ENCODE measurements around the gene PAN2. TPM values are rescaled to one million over a fixed set of nuclear protein-coding genes. Genes with fewer than 3 reads are reported as not detected.
A peak's percentile ranks its signal among the peaks of the same experiment; 100 is the strongest.
"Not testable (repeated sequence)": the region's sequence is repeated elsewhere in the genome, so short reads cannot be mapped to it uniquely, and the experiment has no call there.

The PAN2 gene
- total RNA-seq, 4 donors from 2014 or later = 10.2 to 35.9 (median 14.9) TPM

- 61 to 85% methylated on average over 8 of the region's 8 CpGs for WGBS, 2 donors
- Histone ChIP-seq H3K36me3 (peaks cover 0 to 23% (median 4%) of the 10 kb centered on the region in 3 donors), H3K27me3 (no peaks in the 10 kb centered on the region), H3K27ac (peak overlapping the region in 3 of 4 donors; percentile 14 to 97 (median 42)), H3K9me3 (no peaks in the 10 kb centered on the region), H3K4me3 (no peak overlapping the region), H3K4me1 (peaks cover 26 to 89% (median 33%) of the 10 kb centered on the region in 3 donors)
- intact Hi-C loops (cut with DNase I) = no loop called here
- DNase-seq = no peak
- TF ChIP-seq POLR2A (IDR thresholded peaks at IDR 0.05) = no peak
- TF ChIP-seq CTCF (IDR thresholded peaks at IDR 0.05) = no peak
Observed at GRCh38 chr12:56297400-56297799, 36.4 kb downstream of the PAN2 start.

- Histone ChIP-seq H3K4me3 (no peak overlapping the region), H3K27me3 (no peaks in the 10 kb centered on the region), H3K27ac (peak overlapping the region in 1 of 4 donors; percentile 42), H3K36me3 (peaks cover 0 to 28% (median 4%) of the 10 kb centered on the region in 3 donors), H3K4me1 (peaks cover 34 to 89% (median 37%) of the 10 kb centered on the region in 3 donors), H3K9me3 (no peaks in the 10 kb centered on the region)
- intact Hi-C loops (cut with DNase I) = no loop called here
- WGBS, 2 donors = 58 to 71% methylated on average over 4 to 5 of the region's 5 CpGs
- no peak for TF ChIP-seq POLR2A (IDR thresholded peaks at IDR 0.05)
- no peak for TF ChIP-seq CTCF (IDR thresholded peaks at IDR 0.05)
- no peak for DNase-seq
Observed at GRCh38 chr12:56296295-56296694, 37.5 kb downstream of the PAN2 start.

GRCh38 chr12:56293795-56294194 is 40.0 kb downstream of the PAN2 start:
- TF ChIP-seq CTCF (IDR thresholded peaks at IDR 0.05) (no peak), POLR2A (IDR thresholded peaks at IDR 0.05) (no peak)
- 65 to 82% methylated on average over 3 to 5 of the region's 5 CpGs for WGBS, 2 donors
- no peak for DNase-seq
- Histone ChIP-seq H3K36me3 (peaks cover 0 to 53% (median 4%) of the 10 kb centered on the region in 3 donors), H3K27me3 (no peaks in the 10 kb centered on the region), H3K4me1 (peaks cover 26 to 86% (median 28%) of the 10 kb centered on the region in 3 donors), H3K9me3 (no peaks in the 10 kb centered on the region), H3K4me3 (no peak overlapping the region), H3K27ac (peak overlapping the region in 3 of 4 donors; percentile 10 to 42 (median 32))
- intact Hi-C loops (cut with DNase I) = no loop called here

- H3K9me3 ChIP-seq = no peaks in the 10 kb centered on the region
- peaks cover 0 to 75% (median 13%) of the 10 kb centered on the region in 3 donors for H3K36me3 ChIP-seq
- DNase-seq = no peak
- H3K27me3 ChIP-seq = no peaks in the 10 kb centered on the region
- no peak overlapping the region for H3K27ac ChIP-seq
- no peak overlapping the region for H3K4me3 ChIP-seq
- intact Hi-C loops (cut with DNase I) = no loop called here
- TF ChIP-seq POLR2A (IDR thresholded peaks at IDR 0.05) (no peak), CTCF (IDR thresholded peaks at IDR 0.05) (no peak)
- 82 to 96% methylated on average over 3 of the region's 3 CpGs for WGBS, 2 donors
- peaks cover 22 to 50% (median 22%) of the 10 kb centered on the region in 3 donors for H3K4me1 ChIP-seq
Observed at GRCh38 chr12:56288705-56289387, 45.0 kb downstream of the PAN2 start.

GRCh38 chr12:56286044-56286830 is 47.6 kb downstream of the PAN2 start:
- peaks cover 15 to 94% (median 37%) of the 10 kb centered on the region in 3 donors for H3K36me3 ChIP-seq
- 44 to 56% methylated on average over 4 of the region's 4 CpGs for WGBS, 2 donors
- DNase-seq = no peak
- H3K9me3 ChIP-seq = no peaks in the 10 kb centered on the region
- H3K27ac ChIP-seq = no peak overlapping the region
- no peaks in the 10 kb centered on the region for H3K27me3 ChIP-seq
- H3K4me1 ChIP-seq = peaks cover 13 to 23% (median 15%) of the 10 kb centered on the region in 3 donors
- TF ChIP-seq POLR2A (IDR thresholded peaks at IDR 0.05) (no peak), CTCF (IDR thresholded peaks at IDR 0.05) (no peak)
- intact Hi-C loops (cut with DNase I) = no loop called here
- no peak overlapping the region for H3K4me3 ChIP-seq

- H3K27me3 ChIP-seq; DNase-seq; H3K4me3 ChIP-seq; intact Hi-C loops (cut with DNase I); H3K27ac ChIP-seq; H3K9me3 ChIP-seq: not testable (repeated sequence)
- peaks cover 7 to 10% (median 10%) of the 10 kb centered on the region in 3 donors for H3K4me1 ChIP-seq
- whole genome bisulfite sequencing, 2 donors = 78 to 87% methylated on average over 4 to 5 of the region's 5 CpGs
- H3K36me3 ChIP-seq = peaks cover 19 to 94% (median 49%) of the 10 kb centered on the region in 3 donors
Observed at GRCh38 chr12:56284263-56284662, 49.5 kb downstream of the PAN2 start.
